Activated CD4-positive, CD25-positive, alpha-beta regulatory T cell treated with anti-CD3 and anti-CD28 coated beads, Interleukin-2, amount 50 U/mL, for 16 hours (primary cell): ENCODE measurements around the gene SDCCAG8.

Experiments
- DNase-seq: peaks from one replicate; pipeline ENCODE4 v3.0.0-alpha.2; 2020; ENCODE audit warnings: low read depth, low spot score

The SDCCAG8 gene

DNA sequence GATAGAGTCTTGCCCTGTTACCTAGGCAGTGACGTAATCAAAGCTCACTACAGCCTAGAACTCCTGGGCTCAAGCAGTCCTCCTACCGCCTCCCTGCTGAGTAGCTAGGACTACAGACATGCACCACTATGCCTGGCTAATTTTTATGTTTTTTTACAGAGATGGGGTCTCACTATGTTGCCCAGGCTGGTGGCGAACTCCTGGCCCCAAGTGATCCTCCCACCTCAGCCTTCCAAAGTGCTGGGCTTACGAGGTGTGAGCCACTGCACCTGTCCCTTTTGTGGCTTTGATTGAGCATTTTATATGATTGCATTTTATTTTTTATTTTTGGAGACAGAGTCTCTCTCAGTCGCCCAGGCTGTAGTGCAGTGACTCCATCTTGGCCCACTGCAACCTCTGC, 25.8 kb downstream of the SDCCAG8 start:
- DNase-seq, result no peak

DNA sequence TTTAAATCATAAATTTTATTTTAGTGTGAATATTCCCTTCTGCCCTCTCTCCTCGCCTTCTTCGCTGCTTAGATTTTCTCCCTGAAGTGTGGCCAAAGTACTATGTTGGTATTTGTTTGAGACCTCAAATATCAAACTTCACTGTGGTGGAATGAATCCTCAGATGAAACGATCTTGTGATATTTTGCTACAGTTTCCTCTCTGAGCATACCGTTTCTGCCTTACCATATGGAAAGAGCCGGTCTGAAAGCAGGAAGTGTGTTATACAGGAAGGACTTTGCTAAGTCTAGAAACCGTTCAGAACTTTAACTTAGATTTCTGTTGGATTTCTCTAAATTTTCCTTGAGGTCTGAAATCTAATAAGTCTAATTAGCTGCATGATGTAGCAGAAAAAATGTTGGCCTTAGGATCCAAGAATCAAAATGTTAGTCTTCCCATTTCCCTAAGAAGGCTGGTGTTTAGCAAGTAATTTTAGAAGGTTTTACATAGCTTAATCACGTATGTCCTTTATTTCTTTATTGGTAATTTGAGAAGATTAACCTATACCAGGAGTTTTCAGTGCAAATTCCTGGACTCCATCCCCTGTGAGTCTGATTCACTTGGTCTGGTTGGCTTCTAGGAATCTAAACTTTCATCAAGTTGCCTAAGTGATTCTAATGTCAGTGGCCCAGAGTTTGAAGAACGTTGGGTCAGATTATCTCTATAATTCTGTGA, 30.7 kb downstream of the SDCCAG8 start:
- DNase-seq, result no peak

DNA sequence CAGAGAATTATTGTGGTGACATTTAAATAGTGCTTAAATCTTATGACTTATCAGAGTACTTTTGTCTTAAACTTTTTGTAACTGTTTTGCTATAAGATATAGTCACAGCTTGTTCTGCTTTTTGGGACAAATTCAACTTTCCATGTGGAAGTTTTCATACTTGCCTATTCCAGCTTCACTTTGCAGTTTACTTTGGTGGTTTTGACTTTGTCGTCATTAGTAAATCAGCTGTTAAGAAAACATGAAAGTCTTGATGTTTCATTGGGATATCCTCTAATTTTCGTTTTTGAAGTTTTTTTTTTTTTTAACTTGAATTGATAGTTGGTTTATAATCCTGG, 31.3 kb downstream of the SDCCAG8 start:
- DNase-seq, result no peak

DNA sequence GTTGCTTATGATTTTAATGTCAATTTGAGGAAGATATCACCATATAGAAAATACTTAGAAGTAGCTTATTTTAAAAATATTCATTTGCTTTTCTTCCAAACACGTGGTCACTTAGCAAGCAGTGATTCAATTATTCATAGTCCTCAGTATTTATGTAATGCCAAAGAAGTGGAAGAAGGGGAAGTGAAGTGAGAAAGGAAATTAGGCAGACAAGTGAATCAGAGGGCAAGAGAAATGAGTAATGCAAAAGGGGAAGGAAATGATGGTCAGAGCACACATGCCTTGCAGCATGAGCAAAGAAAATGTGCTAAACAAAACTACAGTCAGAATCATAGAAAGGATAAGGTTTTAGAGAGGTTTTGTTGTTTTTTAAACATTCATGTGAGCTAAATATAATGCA, 31.8 kb downstream of the SDCCAG8 start:
- DNase-seq, result no peak

DNA sequence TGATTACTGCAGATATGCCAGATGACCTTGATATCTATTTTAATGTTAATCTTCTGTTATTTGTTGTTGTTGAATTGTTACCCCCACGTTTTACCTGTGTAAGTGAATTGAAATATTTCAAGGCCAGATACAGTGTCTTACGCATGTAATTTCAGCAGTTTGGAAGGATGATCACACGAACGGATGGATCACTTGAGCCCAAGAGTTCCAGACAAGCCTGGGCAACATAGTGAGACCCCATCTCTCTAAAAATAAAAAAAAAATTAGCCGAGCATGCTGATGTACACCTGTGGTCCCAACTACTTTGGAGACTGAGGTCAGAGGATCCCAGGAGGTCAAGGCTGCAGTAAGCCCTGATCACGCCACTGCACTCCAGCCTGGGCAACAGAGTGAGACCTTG, 32.2 kb downstream of the SDCCAG8 start:
- DNase-seq, result no peak

DNA sequence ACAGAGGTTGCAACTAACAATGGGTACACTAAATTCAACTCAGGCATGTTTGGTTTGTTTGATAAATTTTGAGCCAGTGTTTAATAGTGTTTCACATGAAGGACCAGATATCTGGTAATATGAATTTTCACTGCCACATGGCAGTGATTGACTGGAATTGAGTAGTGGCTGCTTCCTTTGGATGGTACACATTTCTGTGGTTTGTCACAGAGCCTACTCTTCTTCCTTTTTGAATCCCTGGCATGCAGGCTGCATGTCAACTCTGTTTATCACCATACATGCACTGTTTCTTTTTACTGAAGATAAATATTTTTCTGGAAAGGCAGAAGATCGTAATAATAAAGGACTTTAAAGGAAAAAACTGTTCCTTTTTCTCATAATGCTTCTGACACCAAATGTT, 35.5 kb downstream of the SDCCAG8 start:
- DNase-seq, result no peak

DNA sequence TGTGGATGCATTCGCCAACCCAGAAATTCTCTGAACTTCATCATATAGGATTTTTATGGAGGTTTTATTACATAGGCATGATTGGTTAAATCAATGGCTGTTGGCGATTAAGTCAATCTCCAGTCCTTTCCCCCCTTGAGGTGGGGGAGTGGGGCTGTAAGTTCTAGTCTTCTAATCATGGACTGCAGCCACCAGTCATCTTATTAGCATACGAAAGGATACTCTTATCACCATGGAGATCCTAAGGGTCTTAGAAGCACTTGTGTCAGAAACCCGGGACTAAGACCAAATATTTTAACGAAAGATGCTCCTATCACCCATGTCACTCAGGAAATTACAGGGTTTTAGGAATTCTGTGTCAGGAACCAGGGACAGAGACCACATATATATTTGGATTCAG, 36.3 kb downstream of the SDCCAG8 start:
- no peak for DNase-seq

DNA sequence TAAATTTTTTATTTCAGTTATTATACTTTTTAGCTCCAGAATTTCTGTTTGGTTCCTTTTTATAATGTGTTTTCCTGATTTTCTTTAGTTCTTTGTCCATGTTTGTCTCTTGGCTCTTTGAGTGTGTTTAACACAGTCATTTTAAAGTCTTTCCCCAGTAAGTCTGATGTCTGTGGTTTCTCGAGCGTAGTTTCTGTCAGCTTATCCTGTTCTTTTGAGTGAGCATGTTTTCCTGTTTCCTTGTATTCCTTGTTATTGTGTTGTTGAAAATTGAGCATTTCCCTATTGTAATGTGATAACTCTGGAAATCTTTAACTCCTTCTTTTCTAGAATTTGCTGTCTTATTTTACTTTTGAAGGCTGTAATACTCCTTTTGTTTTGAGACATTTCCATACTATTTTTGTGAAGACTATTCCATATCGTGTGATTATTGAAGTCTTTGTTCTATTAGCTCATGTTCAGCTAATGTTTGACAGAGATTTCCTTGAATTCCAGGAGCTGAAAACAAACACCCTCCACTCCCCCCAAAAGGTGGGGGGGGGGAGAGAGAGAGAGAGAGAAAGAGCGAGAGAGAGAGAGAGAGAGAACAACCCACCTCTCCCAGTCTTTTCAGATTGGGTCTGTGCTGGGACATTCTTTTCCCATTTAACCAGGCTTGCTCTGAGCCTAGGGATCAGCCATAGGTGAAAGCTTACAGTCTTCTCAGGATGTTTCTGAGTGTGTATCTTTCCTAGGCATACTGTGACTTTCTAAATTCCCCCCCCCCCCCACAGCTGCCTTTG, 38.3 kb downstream of the SDCCAG8 start:
- no peak for DNase-seq

DNA sequence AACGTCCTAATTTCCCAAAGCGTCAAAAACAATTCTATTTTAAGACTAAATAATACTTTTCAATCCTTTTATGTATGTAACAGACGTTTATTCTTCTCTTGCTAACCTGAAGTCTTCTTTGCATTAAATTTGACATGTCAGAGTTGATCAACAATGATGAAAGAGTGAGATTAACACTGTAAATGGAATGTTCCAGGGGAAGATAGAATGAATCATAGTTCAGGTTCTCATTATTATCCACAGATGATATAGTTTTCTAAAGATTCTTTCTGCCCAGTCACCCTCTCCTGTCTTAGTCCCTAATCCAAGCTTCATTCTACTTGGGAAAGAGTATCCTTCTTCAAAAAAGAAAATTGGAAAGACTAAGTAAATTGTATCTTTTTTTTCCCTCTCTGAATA, 38.9 kb downstream of the SDCCAG8 start:
- DNase-seq, result no peak

DNA sequence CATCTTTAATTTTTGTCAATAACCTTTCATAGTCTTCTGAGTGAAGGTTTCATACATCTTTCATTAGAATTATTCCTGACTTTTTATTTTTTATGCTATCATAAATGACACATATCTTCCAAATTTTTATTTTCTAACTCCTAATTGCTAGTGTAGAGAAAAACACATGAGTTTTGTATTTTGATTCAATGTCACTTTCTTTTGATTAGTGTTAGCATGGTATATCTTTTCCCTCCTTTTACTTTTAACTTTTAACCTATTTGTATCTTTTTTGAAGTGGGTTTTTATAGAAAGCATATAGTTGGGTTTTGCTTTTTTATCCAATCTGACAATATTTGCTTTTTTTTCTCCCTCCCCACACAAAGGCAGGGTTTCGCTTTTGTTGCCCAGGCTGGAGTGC, 43.2 kb downstream of the SDCCAG8 start:
- no peak for DNase-seq

DNA sequence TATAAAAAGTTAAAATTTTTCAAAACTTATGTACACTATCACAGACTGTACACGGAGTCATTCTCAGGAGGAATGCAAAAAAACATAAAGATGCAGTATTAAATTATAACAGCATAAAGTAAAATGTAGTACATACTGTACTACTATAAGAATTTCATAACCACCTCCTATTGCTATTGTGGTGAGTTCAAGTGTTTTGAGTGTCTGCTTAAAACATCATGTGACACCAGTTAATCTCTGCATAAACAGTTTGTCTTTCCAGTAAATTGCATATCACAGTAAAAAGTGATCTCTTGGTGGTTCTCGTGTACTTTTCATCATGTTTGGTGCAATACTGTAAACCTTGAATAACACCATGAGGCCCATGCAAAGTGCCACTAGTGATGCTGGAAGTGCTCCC, 45.2 kb downstream of the SDCCAG8 start:
- no peak for DNase-seq

DNA sequence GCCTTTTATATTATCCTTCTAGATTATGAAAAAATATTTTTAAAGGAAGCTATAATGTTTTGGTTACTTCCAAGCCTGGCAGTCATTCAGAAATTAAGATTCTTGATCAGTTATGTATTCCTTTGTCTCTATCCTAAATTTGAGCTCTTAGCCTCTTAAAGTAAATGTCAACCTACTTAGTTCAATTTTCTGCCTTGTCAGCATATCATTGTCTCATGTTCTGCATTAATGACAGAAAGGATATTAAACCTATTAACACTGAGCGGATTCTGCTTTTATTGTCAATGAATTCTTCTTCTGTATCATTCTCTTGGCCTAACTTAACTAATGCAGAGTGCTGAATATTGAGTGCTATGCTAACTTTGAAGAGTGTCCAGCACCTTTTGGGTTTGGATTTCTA, 56.0 kb downstream of the SDCCAG8 start:
- no peak for DNase-seq

DNA sequence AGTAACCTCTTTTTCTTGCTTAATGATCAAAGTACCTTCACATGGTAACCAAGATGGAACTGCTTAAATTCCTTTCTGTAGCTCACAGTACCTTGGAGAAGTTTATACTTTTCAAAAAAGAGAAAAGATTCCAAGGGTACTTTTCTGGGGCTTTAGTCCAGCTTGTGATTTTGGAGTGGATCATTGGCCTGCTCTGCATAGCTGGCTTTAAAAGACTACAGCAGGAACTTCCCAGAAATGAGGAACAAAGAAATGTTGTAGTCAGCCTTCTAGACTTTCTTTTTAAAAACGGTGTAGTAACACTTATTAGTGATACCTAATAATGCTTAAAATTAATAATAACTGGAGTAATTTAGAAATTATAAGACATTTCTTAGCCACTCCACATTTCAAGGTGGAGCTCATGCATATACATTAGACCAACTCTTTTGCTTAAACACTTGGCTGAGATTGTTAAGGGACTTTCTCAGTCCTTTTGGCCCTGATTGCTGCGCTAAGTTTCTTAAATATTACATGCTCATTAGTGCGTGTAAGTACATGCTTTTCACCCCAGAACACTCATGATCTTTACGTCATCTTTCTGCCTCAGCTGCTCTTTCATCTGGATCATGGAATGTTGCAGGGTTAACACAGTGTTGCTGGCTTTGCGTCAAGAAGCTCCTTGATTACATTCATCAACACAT, 57.3 kb downstream of the SDCCAG8 start:
- no peak for DNase-seq

DNA sequence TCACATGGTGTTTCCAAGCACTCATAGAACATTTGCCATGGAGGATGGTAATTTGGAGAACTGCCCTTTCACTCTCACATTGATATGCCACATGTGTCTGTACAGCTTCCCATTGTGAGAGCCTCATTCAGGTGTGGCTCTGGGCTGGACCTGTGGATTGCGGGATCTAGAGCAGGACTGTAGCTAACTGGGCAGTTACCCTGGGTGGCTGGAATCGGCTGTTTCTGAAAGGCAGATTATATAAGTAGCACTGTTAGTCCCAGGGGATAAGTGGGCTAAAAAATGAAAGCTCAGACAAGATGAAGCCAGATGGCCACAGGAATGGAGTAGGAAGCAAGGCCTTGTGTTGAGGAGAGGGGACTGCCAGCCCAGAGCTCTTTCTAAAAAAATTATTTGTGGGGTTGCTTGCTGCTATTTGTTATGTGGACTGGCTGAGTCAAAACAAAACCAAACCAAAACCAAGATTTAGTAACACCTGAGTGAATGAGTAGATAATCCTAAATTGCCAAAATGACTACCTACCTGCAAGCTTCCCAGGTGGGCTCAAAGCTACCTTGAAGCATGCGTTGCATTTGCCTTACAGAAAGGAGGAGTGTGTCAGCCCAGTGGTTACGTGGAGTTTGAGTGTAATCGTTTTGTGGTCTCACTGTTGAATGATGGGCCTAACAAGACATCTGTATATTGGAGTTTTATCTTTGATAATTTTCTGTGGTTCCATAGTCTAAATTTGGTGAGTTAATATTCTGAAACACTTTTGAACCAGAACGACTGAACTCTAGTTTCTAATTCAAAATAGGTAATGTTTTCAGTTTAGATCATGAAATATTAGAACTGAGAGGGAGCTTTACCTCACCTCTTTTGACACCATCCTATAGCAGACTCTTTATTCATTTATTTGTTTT, 58.0 kb downstream of the SDCCAG8 start:
- DNase-seq, result no peak

DNA sequence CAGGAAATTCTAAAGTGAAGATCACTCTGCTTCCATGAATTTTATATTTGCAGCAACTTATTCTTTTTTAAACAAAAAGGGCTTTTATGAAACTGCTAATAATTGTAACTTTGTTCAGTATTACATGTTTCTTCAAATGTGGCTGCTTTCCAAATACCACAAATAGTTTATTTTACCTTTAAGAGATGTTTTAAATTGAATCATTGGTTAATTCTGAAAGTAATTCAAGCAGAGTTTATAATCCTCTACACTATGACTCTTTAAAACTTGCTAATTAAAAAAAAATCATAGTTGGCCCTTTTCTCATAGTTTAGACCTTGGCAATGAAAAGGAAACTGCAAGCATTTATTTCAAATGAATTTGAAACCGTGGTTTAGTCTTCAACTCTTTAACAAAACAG, 59.6 kb downstream of the SDCCAG8 start:
- DNase-seq, result no peak

DNA sequence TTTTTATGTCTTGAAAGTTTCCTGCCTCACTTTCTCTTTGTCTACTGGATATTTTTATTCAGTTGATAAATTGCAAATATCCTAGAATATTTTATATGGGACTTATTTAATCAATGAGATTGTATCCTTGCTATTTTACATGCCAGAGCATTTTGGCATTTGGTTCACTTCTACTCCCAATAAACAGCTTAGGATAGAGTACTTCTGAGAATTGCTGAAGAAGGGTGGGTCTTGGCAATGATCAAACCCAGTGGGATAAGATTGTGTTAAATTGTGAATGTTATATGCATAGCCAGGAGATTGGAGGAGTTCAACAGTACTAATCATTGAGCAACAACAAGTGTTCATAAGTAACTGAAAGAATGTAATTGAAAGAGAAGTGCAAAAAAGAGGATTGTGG, 60.1 kb downstream of the SDCCAG8 start:
- no peak for DNase-seq

DNA sequence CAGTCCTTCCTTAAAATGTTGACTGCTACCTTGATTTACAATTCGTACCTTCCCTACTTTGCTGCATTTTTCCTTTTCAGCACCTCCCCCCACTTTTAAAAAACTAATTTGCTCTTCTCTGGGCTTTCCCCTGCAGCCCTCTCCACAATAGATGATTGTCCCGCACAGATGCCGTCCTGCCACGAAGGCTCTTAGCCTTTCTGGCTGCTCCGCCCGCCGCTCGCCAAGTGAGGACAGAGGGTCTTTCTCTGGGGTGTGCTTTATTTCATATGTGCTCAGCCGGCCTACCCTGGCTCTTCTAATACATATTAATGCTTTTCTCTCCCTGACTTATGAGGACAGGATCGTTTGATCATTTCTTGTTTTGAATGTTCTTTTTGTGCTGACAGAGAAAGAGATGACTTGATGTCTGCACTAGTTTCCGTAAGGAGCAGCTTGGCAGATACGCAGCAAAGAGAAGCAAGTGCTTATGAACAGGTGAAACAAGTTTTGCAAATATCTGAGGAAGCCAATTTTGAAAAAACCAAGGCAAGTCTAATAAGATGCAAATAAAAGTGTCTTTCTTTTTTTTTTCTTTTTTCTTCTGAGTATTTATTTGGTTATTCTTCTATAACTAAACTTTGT, 60.6 kb downstream of the SDCCAG8 start:
- no peak for DNase-seq

DNA sequence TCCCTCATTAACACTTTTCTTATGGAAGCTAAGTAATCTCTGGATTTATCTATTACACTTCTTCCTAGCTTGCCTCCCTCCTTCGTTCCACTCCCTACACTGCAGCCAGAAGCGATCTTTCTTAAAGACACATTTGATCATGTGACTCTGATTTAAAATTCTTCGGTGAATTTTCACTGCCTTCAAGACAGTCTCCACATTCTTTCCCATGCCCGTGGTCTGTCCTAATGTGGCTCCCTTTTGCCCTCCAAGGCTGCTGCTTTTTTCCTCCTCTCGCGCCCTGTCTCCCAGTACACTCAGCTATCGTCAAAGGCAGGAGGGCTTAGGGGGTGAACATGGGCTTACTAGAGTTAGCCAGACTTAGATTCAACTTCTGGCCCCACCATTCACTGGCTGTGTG, 64.4 kb downstream of the SDCCAG8 start:
- no peak for DNase-seq

DNA sequence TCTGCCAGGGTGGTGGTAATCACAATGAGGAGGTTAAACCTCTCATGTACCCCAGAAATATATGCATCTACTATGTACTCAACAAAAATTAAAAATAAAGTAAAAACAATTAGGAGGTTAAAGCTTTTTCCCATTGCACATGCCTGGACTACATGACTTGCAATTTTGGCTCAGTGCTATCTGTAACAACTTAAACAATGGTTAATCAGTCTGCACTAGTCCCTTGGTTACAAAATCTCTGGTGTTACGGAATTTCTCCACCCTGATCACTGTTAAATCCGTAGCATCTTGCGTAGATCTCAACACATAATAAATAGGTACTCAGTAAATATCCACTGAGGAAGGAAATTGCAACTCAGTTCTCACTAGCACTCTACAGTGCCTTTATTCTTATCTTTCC, 66.5 kb downstream of the SDCCAG8 start:
- no peak for DNase-seq

DNA sequence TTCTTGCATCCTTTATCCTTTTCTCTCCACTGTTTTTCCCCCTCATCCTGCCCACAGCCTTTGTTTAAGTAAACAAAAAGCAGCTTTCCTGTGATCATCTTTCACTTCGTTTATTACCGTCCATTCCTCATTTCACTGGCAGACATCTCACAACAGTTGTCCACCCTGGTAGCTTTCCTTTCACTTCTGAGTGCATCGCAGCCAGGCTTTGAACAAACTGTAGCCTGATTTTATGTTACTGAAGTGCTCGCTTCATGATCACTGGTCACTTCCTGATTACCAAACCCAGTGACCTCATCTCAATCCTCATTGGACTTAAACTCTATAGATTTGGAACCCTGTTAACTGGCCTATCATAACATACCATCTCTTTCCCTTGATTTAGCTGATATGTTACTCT, 67.7 kb downstream of the SDCCAG8 start:
- no peak for DNase-seq

DNA sequence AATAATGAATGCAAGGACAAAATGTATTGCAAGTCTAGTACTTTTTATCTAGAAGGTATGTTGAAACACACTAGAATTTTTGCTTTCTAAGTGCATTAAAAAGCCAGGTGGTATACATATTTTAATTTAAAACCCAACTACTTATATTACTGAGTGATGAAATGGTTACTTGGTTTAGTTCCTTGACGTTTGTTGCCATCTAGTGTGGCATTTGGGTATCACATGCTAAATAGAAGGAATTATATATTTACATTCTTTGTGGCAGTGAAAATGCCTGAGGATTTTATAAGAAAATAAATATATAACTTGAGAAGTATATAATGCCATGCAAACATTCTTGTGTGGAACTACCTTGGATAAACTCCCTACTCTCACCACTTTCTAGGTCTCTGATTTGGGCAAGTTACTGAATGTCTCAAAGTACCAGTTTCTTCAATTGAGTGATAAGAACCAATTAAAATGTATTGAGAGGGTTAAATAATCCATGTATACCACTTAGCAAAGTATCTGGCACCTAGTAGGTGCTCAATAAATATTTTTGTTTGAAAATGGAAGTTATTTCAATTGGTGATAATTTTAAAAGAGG, 69.6 kb downstream of the SDCCAG8 start:
- peak; percentile 3 for DNase-seq
